HG03571 (cell line): Measurements from ENCODE around the gene ZBTB18.
"Not testable (repeated sequence)": the region's sequence is repeated elsewhere in the genome, so short reads cannot be mapped to it uniquely, and the experiment has no call there.

Experiments used
- ATAC-seq: cut with Tn5 transposase; IDR thresholded peaks from one replicate; pipeline ENCODE4 v1.9.1; 2021; ENCODE audit not compliant: unreplicated experiment

ZBTB18 gene

GRCh38 chr1:244041466-244042120, 9.5 kb upstream of the ZBTB18 start:
- ATAC-seq: no peak

DNA sequence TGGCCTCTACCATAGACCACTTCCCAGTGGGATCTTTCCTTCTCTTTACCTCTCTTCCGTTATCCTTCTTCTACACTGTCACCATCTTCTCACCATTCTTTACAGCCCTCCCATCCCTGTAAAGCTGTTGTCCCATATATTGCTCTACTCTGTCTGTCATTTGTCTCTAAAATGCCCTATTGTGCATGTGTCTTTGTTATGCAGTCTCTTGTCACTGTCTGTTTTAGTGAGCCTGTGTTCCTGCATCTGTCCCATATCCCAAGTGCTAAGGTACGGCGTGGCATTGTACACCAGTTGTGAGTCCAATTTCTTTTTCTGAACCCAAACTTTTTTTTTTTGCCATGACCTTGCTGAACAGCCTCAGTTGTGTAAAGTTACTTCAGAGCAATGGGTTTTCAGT, 8.8 kb upstream of the ZBTB18 start:
- no peak for ATAC-seq

DNA sequence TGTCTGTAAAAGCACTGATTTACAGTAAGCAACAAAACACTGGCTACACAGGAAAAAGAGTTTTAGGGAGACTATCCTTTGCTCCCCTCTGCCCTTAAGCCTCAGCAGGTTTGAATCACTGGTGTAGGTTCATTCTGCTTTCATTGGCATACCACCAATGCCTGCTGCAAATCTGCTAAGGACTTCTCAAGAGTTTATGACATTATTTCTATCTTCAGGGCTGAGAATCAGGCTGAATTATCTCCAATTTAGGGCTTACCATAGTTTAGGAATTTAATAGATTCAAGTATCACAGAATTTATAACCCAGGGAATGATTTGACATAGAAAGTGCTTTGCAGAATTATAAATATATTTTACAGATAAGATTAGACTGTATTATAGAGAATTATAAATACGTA, 6.7 kb upstream of the ZBTB18 start:
- no peak for ATAC-seq

GRCh38 chr1:244046254-244046653, 4.8 kb upstream of the ZBTB18 start:
- not testable (repeated sequence) for ATAC-seq

- ATAC-seq: no peak
Observed at GRCh38 chr1:244046907-244047611, 4.0 kb upstream of the ZBTB18 start.

GRCh38 chr1:244047621-244048255, 3.3 kb upstream of the ZBTB18 start:
- peak; percentile 70 for ATAC-seq

- peak; percentile 71 for ATAC-seq
Observed at GRCh38 chr1:244048256-244049161, 2.6 kb upstream of the ZBTB18 start.

- ATAC-seq: no peak
Observed at GRCh38 chr1:244049162-244050013, 1.7 kb upstream of the ZBTB18 start.

DNA sequence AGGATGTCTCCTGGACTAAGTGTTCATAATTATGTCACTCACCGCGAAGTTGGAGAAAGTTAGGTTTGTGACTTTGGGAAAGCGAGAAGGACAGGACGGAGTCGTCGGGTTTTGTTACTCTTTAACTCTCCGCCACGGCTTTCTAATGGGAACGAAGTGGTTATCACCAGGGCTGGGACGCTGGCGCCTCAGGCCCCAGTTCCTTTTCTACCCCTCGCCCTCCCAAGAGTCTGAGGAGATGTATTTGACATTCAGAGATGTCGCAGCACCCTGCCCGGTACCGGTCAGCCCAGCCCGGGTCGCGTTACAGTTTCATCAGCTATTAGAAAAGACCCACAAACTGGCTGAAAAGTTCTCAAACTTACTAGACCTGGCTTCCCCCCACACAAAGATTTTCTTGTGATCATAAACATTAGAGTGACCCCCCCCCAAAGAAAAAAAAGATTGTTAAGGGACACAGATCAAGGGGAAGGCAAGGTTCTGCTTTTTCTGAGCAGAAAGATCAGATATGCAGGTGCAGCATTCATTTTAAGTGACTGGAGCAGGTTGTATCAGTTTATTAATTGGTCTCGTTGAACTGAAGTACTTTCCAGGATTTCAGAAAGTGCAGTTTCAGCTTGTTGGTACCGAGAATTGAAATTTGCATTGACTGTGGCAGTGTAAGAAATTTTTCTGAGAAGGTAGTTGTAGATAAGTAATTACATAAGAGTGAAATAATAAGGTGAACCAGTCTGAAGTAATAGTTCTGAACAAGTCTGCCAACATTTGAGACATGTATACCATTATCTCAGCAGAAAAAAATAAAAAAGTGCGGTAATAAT, 859 bp upstream of the ZBTB18 start:
- no peak for ATAC-seq

DNA sequence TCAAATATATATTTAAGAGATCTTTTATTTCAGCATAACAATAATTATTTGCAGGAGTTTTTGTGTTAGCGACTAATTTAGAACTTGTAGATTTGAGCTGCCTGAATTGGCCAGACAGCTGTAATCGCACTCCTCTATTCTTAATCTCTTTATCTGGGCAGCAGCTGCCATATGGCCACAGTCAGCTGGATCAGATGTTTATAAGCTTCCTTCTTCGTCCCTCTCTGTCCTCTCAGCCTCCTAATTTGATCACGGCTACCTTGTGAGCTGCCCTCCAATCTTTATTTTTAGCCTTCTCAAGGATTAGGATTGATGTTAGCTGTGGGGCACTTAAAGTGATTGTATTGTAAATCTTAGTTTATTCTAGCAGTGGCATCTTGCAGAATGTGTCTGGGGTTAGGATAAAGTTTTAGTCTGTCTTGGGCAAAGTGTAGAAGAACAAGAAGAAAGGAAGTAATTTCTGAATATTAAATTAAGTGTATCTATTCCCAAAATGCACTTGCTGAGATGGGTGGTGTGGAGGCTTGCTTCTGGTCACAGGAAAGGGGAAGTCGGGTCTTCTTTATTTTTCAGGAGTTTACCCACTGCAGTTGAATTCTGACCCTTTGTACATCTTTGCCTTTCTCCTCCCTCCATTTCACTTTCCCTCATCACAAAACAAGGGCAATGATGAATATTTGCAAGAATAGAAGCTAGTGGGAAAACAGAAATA, 1.1 kb downstream of the ZBTB18 start:
- no peak for ATAC-seq

- no peak for ATAC-seq
Observed at GRCh38 chr1:244052728-244053312, 1.7 kb downstream of the ZBTB18 start.

DNA sequence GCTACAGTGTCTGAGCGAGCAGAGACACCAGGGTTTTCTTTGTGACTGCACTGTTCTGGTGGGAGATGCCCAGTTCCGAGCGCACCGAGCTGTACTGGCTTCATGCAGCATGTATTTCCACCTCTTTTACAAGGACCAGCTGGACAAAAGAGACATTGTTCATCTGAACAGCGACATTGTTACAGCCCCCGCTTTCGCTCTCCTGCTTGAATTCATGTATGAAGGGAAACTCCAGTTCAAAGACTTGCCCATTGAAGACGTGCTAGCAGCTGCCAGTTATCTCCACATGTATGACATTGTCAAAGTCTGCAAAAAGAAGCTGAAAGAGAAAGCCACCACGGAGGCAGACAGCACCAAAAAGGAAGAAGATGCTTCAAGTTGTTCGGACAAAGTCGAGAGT, 2.7 kb downstream of the ZBTB18 start:
- no peak for ATAC-seq

DNA sequence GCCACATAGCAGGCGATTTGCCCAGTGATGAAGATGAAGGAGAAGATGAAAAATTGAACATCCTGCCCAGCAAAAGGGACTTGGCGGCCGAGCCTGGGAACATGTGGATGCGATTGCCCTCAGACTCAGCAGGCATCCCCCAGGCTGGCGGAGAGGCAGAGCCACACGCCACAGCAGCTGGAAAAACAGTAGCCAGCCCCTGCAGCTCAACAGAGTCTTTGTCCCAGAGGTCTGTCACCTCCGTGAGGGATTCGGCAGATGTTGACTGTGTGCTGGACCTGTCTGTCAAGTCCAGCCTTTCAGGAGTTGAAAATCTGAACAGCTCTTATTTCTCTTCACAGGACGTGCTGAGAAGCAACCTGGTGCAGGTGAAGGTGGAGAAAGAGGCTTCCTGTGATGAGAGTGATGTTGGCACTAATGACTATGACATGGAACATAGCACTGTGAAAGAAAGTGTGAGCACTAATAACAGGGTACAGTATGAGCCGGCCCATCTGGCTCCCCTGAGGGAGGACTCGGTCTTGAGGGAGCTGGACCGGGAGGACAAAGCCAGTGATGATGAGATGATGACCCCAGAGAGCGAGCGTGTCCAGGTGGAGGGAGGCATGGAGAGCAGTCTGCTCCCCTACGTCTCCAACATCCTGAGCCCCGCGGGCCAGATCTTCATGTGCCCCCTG, 3.3 kb downstream of the ZBTB18 start:
- no peak for ATAC-seq

GRCh38 chr1:244054924-244055263, 3.8 kb downstream of the ZBTB18 start:
- ATAC-seq: no peak

GRCh38 chr1:244056577-244056976, 5.5 kb downstream of the ZBTB18 start:
- no peak for ATAC-seq

DNA sequence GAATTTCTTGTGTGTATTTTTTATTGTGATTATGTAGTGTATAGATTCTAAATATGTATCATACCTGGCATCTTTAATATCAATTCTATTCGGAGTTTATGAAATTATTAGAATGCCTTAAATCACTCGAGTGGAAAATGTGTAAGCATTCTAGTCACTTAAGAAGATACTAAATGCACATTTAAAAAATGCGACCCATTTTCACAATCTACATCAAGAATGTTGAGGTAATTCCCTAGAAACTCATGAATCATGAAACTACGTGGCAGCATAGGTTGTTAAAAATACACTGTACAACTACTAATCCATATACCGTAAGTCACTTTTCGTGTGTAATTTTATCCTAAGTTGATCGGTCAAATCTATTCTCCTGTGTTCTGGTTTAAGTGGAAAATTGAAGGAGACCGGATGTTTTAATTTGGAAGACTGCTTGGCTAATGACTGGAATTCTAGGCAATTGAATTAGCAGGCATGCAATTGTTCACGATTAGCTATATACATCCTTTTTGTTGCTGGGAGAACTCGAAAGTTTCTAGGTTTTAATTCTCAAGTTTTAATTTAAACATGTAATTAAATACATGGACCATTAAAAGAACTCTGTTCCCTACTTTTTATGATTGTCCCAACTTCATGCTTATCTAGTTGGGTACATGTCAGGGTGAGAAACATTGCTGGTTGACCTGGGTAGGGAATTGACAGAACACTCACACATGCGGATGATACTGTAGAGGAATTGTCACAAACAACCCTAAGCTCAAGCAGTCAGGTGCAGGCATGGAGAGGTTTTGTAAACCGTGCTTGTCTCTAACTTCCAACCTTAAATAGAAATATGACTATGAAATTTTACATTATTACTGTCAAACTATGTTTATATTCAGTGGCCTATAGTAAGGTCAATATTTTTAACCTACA, 6.6 kb downstream of the ZBTB18 start:
- ATAC-seq: no peak

DNA sequence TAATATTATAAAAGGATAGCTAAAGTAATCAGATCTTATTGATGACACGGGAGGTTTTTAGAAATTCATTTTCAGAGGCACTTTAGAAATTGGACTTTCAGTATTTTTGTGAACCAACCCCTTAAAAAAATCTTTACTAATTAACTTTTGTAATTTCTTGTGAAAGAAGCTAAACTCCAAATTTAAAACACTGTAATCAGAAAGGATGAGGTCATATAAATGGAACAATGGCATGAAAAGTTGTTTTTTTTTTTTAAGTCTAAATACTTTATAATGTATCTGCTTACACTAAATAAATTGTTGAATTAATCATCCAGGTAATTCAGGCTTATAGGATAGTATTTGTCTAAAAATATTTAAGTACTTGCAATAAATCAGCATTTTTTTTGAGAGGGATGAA, 9.0 kb downstream of the ZBTB18 start:
- ATAC-seq: no peak
